HL-60 (cell line): Measurements from ENCODE around the gene TRIO.

Source experiments
- CTCF ChIP-seq: IDR thresholded peaks from one replicate; pipeline ENCODE4 v1.5.1; 2011; ENCODE audit warnings: low read length, control low read depth, inconsistent platforms; ENCODE audit not compliant: insufficient read depth
- GABPA ChIP-seq: IDR thresholded peaks from 2 replicates; pipeline ENCODE4 v1.6.1; 2012; ENCODE audit warnings: low read depth
- POLR2AphosphoS5 ChIP-seq: IDR thresholded peaks from 2 replicates; pipeline ENCODE4 v1.6.1; 2012; ENCODE audit warnings: low read depth
- REST ChIP-seq: IDR thresholded peaks from 2 replicates; pipeline ENCODE4 v1.6.1; 2012; ENCODE audit warnings: low read depth; ENCODE audit not compliant: insufficient replicate concordance
- SPI1 ChIP-seq: IDR thresholded peaks from 2 replicates; pipeline ENCODE4 v1.6.1; 2012; ENCODE audit warnings: low read depth, mild to moderate bottlenecking, borderline replicate concordance

GRCh38 chr5:14343376-14343775 is 200.2 kb downstream of the TRIO start:
- TF ChIP-seq REST: no peak
- TF ChIP-seq CTCF: no peak
- TF ChIP-seq SPI1: no peak
- TF ChIP-seq POLR2AphosphoS5: no peak
- TF ChIP-seq GABPA: no peak
